GM12878 (cell line): Measurements from ENCODE around the gene NDRG4. TPM values are rescaled to one million over a fixed set of nuclear protein-coding genes. Genes with fewer than 3 reads are reported as not detected.

Experiments used
- BCL11A ChIP-seq: IDR thresholded peaks from 2 replicates; pipeline ENCODE4 v1.6.1; 2011; ENCODE audit warnings: low read depth, low read length
- BCL3 ChIP-seq: IDR thresholded peaks from 2 replicates; pipeline ENCODE4 v1.6.1; 2011; ENCODE audit warnings: borderline replicate concordance, low read depth, mild to moderate bottlenecking, moderate library complexity, low read length; ENCODE audit not compliant: insufficient read depth, poor library complexity, severe bottlenecking
- CTCF ChIP-seq, 3 experiments: IDR thresholded peaks in 2 of 3; conservative IDR thresholded peaks in 1 of 3; 2 replicates each; pipeline ENCODE4 v1.5.1; 2011; ENCODE audit warnings: low read depth in 3 of 3, low read length in 3 of 3, mild to moderate bottlenecking in 3 of 3, control low read depth in 2 of 3, moderate library complexity in 2 of 3, inconsistent platforms in 1 of 3, mixed read lengths in 1 of 3; ENCODE audit not compliant: control insufficient read depth in 2 of 3, insufficient read depth in 1 of 3; ENCODE audit errors: extremely low read depth in 1 of 3
- E4F1 ChIP-seq: fragments of 450-650 bp; IDR thresholded peaks from 2 replicates; pipeline ENCODE4 v1.6.1; 2018; ENCODE audit warnings: borderline replicate concordance, mild to moderate bottlenecking; ENCODE audit not compliant: partially characterized antibody
- GATAD2B ChIP-seq: fragments of 450-650 bp; conservative IDR thresholded peaks from 2 replicates; pipeline ENCODE4 v1.6.1; 2017; ENCODE audit warnings: low read depth, mild to moderate bottlenecking, moderate library complexity
- IKZF1 ChIP-seq: fragments of 450-650 bp; conservative IDR thresholded peaks from 2 replicates; pipeline ENCODE4 v1.6.1; 2017; ENCODE audit warnings: antibody characterized with exemption, mild to moderate bottlenecking
- IRF3 ChIP-seq: fragments of 450-650 bp; IDR thresholded peaks from 2 replicates; pipeline ENCODE4 v1.6.1; 2014; ENCODE audit warnings: mild to moderate bottlenecking
- KAT2A ChIP-seq: conservative IDR thresholded peaks from 2 replicates; pipeline ENCODE4 v1.6.1; 2011; ENCODE audit warnings: low read depth, low read length; ENCODE audit not compliant: control insufficient read depth
- NR2C1 ChIP-seq: fragments of 450-650 bp; IDR thresholded peaks from 2 replicates; pipeline ENCODE4 v1.6.1; 2017; ENCODE audit warnings: antibody characterized with exemption, mild to moderate bottlenecking, moderate library complexity
- POLR2AphosphoS5 ChIP-seq: IDR thresholded peaks from 2 replicates; pipeline ENCODE4 v1.6.1; 2011; ENCODE audit warnings: mild to moderate bottlenecking, low read length, inconsistent platforms
- RAD21 ChIP-seq: IDR thresholded peaks from 2 replicates; pipeline ENCODE4 v1.6.1; 2011; ENCODE audit warnings: mild to moderate bottlenecking, low read depth, low read length, moderate library complexity; ENCODE audit not compliant: insufficient read depth
- RB1 ChIP-seq: fragments of 450-650 bp; formaldehyde crosslinking; IDR thresholded peaks from 2 replicates; pipeline ENCODE4 v1.6.1; 2017; ENCODE audit warnings: mild to moderate bottlenecking, borderline replicate concordance
- RCOR1 ChIP-seq: conservative IDR thresholded peaks from 2 replicates; pipeline ENCODE4 v1.6.1; 2012; ENCODE audit warnings: low read depth, low read length, improper control_type of control experiment
- SP1 ChIP-seq: IDR thresholded peaks from one replicate; pipeline ENCODE4 v1.6.1; 2011; ENCODE audit warnings: low read depth, low read length
- TARDBP ChIP-seq: IDR thresholded peaks from 2 replicates; pipeline ENCODE4 v1.6.1; 2016; ENCODE audit warnings: borderline replicate concordance
- TBL1XR1 ChIP-seq: IDR thresholded peaks from 2 replicates; pipeline ENCODE4 v1.6.1; 2012; ENCODE audit warnings: low read depth, low read length, improper control_type of control experiment
- YY1 ChIP-seq: IDR thresholded peaks from 2 replicates; pipeline ENCODE4 v1.6.1; 2011; ENCODE audit warnings: low read depth, mild to moderate bottlenecking, low read length
- ZNF217 ChIP-seq: fragments of 450-650 bp; IDR thresholded peaks from 2 replicates; pipeline ENCODE4 v1.6.1; 2017; ENCODE audit warnings: antibody characterized with exemption, mild to moderate bottlenecking
- polyA plus RNA-seq, 11 experiments: library from polyadenylated mRNA; depleted of rRNA in 4 of 11; unstranded in 6 of 11; stranded (reverse) in 5 of 11; fragments of >200 nt; fragmentation: Nextera tagmentation in 4 of 11; fragmentation: Illumina TruSeq in 1 of 11; extraction: Ambion mirVana in 4 of 11; extraction: Trizol in 1 of 11; gene quantifications; 1 replicate in 1 of 11; 2 replicates in 10 of 11; pipeline versions ENCODE4 v1.2.1 to v1.2.3, GENCODE V29; 2011 to 2016; ENCODE audit warnings: inconsistent platforms in 2 of 11, missing spikeins in 2 of 11, low read depth in 1 of 11
- total RNA-seq, 4 experiments: library from RNA; depleted of rRNA in 3 of 4; stranded (reverse); fragments of >200 nt in 3 of 4; fragmentation: Illumina TruSeq in 1 of 4; extraction: Trizol in 1 of 4; gene quantifications; 2 replicates each; pipeline versions ENCODE4 v1.2.1 to v1.2.3, GENCODE V29; 2013 to 2021

NDRG4 gene
- total and polyA plus RNA-seq, 10 of the 15 experiments (the other 5 are each of a cell fraction or from before 2014, with no cell fraction given): 0.33 to 3.8 (median 2.5) TPM

- no peak for TF ChIP-seq BCL3
- peak; percentile 85 to 92 (median 90) for TF ChIP-seq CTCF (IDR thresholded peaks at IDR 0.05 in 2 of 3, conservative IDR thresholded peaks at IDR 0.05 in 1 of 3; ENCODE audit: control insufficient read depth in 2 of 3, extremely low read depth in 1 of 3, insufficient read depth in 1 of 3, low read depth in 3 of 3, low read length in 3 of 3)
- no peak for TF ChIP-seq IRF3
- no peak for TF ChIP-seq BCL11A
- TF ChIP-seq SP1: peak; percentile 13
- no peak for TF ChIP-seq RCOR1
- TF ChIP-seq NR2C1: no peak
- TF ChIP-seq ZNF217: no peak
- TF ChIP-seq TARDBP: no peak
- TF ChIP-seq IKZF1: peak; percentile 38
- no peak for TF ChIP-seq GATAD2B
- TF ChIP-seq KAT2A: no peak
- no peak for TF ChIP-seq TBL1XR1
- peak; percentile 77 for TF ChIP-seq RAD21
- no peak for TF ChIP-seq POLR2AphosphoS5
- TF ChIP-seq E4F1: no peak
- TF ChIP-seq RB1: 0 out of 2 replicates have a peak, but pooled peaks have one; percentile 42
- peak; percentile 53; the same call in 1 of the 2 replicates for TF ChIP-seq YY1
Observed at GRCh38 chr16:58487566-58488351, 12.2 kb upstream of the NDRG4 start (continued).
